Jurkat, Clone E6-1 (cell line): ENCODE measurements around the gene CACNA1C.

Experiments
- DNase-seq: peaks from one replicate; pipeline ENCODE4 v3.0.0-alpha.2; 2011; ENCODE audit warnings: low read depth, low spot score
- H3K4me3 ChIP-seq: 2 replicates; pipeline ENCODE4 v1.5.1; 2011; ENCODE audit warnings: mild to moderate bottlenecking, low read length, control low read depth, moderate library complexity

Gene CACNA1C

GRCh38 chr12:2418579-2418978 lies 365.8 kb downstream of the CACNA1C start:
- DNase-seq = no peak
- no peak overlapping the region for H3K4me3 ChIP-seq

- no peak overlapping the region for H3K4me3 ChIP-seq
- DNase-seq = no peak
Observed at GRCh38 chr12:2422591-2422990, 369.8 kb downstream of the CACNA1C start.

GRCh38 chr12:2429032-2429431 lies 376.2 kb downstream of the CACNA1C start:
- H3K4me3 ChIP-seq = no peak overlapping the region
- DNase-seq = no peak

- H3K4me3 ChIP-seq = no peak overlapping the region
- no peak for DNase-seq
Observed at GRCh38 chr12:2431810-2432209, 379.0 kb downstream of the CACNA1C start.

GRCh38 chr12:2432856-2433255 lies 380.1 kb downstream of the CACNA1C start:
- H3K4me3 ChIP-seq = no peak overlapping the region
- no peak for DNase-seq

- no peak overlapping the region for H3K4me3 ChIP-seq
- no peak for DNase-seq
Observed at GRCh38 chr12:2435511-2435910, 382.7 kb downstream of the CACNA1C start.

- no peak for DNase-seq
- H3K4me3 ChIP-seq = no peak overlapping the region
Observed at GRCh38 chr12:2439332-2440100, 386.7 kb downstream of the CACNA1C start.

- DNase-seq = no peak
Observed at GRCh38 chr12:2443776-2444175, 391.0 kb downstream of the CACNA1C start.

GRCh38 chr12:2445968-2446367 lies 393.2 kb downstream of the CACNA1C start:
- H3K4me3 ChIP-seq = no peak overlapping the region
- no peak for DNase-seq

More at GRCh38 chr12:2443776-2444175, 391.0 kb downstream of the CACNA1C start:
- H3K4me3 ChIP-seq = no peak overlapping the region

- DNase-seq = no peak
- no peak overlapping the region for H3K4me3 ChIP-seq
Observed at GRCh38 chr12:2447861-2448260, 395.1 kb downstream of the CACNA1C start.

GRCh38 chr12:2449586-2449985 lies 396.8 kb downstream of the CACNA1C start:
- no peak overlapping the region for H3K4me3 ChIP-seq
- DNase-seq = no peak

- no peak for DNase-seq
- no peak overlapping the region for H3K4me3 ChIP-seq
Observed at GRCh38 chr12:2450553-2450952, 397.8 kb downstream of the CACNA1C start.

- H3K4me3 ChIP-seq = no peak overlapping the region
- no peak for DNase-seq
Observed at GRCh38 chr12:2451025-2451424, 398.2 kb downstream of the CACNA1C start.

GRCh38 chr12:2451497-2451896 lies 398.7 kb downstream of the CACNA1C start:
- DNase-seq = no peak
- H3K4me3 ChIP-seq = no peak overlapping the region

- no peak overlapping the region for H3K4me3 ChIP-seq
- no peak for DNase-seq
Observed at GRCh38 chr12:2453076-2453760, 400.4 kb downstream of the CACNA1C start.

GRCh38 chr12:2453761-2454090 lies 400.9 kb downstream of the CACNA1C start:
- no peak overlapping the region for H3K4me3 ChIP-seq
- DNase-seq = peak; percentile 8

- DNase-seq = no peak
- H3K4me3 ChIP-seq = no peak overlapping the region
Observed at GRCh38 chr12:2454601-2455177, 401.9 kb downstream of the CACNA1C start.

- no peak for DNase-seq
- H3K4me3 ChIP-seq = no peak overlapping the region
Observed at GRCh38 chr12:2455410-2455809, 402.6 kb downstream of the CACNA1C start.

GRCh38 chr12:2456122-2456812 lies 403.5 kb downstream of the CACNA1C start:
- DNase-seq = no peak
- H3K4me3 ChIP-seq = no peak overlapping the region

- no peak overlapping the region for H3K4me3 ChIP-seq
- DNase-seq = no peak
Observed at GRCh38 chr12:2456813-2457186, 404.0 kb downstream of the CACNA1C start.
